ENCODE measurements around the gene CHST8. TPM values are rescaled to one million over a fixed set of nuclear protein-coding genes. Genes with fewer than 3 reads are reported as not detected.

CHST8 gene
- total and polyA plus RNA-seq, 9 donors = 0.48 to 2.5 (median 1.0) TPM; not detected in 1

DNA sequence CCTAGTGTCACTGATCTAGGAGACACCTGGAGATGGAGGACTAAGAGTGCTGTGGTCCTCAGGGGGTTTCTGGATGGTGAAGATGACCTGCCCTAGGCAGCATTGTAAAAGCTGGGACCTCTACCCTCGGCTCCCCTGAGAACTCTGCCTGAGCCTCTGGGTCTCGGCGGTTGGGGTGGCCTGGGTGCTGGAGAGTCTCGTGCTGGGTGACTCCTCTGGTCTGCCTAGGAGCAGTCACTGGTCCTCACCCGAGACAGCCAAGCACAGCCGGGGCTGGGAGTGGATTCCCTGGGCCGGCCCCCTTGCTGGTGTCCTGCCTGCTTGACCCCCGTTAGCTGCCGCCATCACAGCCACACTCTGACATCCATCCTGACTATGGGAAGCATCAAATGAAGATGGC is 181.6 kb downstream of the CHST8 start:
- Histone ChIP-seq H3K27me3 (no peaks in the 10 kb centered on the region), H3K36me3 (no peaks in the 10 kb centered on the region), H3K4me3 (no peak overlapping the region), H3K9me3 (no peaks in the 10 kb centered on the region), H3K27ac (no peak overlapping the region), H3K4me1 (ENCODE audit: insufficient read depth) (peaks cover 11% of the 10 kb centered on the region)
- TF ChIP-seq EP300 (IDR thresholded peaks at IDR 0.05) = no peak
- no peak for TF ChIP-seq POLR2A (IDR thresholded peaks at IDR 0.05)
- no peak for TF ChIP-seq CTCF (IDR thresholded peaks at IDR 0.05)
- DNase-seq = no peak
- intact Hi-C loops (cut with DNase I) = no loop called here
- WGBS, 3 donors = 81 to 90% (median 84%) methylated on average over 9 of the region's 9 CpGs

DNA sequence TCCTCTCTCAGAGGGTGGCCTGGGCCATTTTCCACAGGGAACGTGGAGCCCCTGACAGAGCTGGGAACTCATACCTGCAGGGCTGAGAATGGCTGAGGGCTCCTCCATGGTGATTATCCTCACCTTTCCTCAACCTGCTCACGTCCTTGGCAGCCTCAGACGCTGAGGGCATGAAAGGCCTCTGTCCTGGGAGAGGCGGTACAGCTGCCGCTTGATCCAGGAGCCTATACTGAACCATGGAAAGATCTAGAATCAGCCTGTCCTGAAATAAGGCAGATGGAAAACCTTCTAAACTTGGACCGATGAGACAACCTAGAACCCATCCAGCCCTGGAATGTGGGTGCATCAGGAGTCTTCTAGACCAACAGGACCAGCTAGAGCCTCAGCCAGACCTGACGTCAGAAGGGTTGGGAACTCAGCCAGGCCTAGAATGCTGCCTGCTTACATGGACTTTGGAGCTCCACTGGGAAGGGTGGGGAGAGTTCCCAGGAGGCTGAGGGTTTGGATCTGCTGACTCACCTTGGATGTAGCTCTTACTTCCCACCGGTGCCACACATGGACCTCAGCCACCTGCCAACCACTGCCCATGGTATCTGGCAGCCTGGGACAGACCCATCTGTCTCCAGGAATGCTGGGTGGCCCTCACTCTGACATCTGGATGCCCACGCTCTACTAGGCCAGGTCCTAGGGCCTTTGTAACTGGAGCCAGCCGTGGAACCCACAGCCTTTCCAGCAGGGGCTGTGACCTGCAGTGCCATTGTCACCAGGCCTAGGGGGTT is 182.5 kb downstream of the CHST8 start:
- peak; percentile 75 to 84 (median 81) for DNase-seq
- Histone ChIP-seq H3K4me1 (ENCODE audit: insufficient read depth) (peaks cover 11% of the 10 kb centered on the region), H3K4me3 (no peak overlapping the region), H3K27ac (peak overlapping the region in 1 of 2 donors; percentile 28), H3K27me3 (no peaks in the 10 kb centered on the region), H3K36me3 (no peaks in the 10 kb centered on the region), H3K9me3 (no peaks in the 10 kb centered on the region)
- TF ChIP-seq EP300 (IDR thresholded peaks at IDR 0.05) (no peak), CTCF (IDR thresholded peaks at IDR 0.05) (no peak), POLR2A (IDR thresholded peaks at IDR 0.05) (no peak)
- WGBS, 3 donors = 59 to 65% (median 61%) methylated on average over 10 of the region's 10 CpGs
- intact Hi-C loops (cut with DNase I) = no loop called here

- H3K27me3 ChIP-seq = no peaks in the 10 kb centered on the region
- peaks cover 5% of the 10 kb centered on the region for H3K4me1 ChIP-seq (ENCODE audit: insufficient read depth)
- WGBS, 3 donors = 65 to 81% (median 74%) methylated on average over 3 of the region's 3 CpGs
- intact Hi-C loops (cut with DNase I) = no loop called here
- no peak overlapping the region for H3K27ac ChIP-seq
- no peak overlapping the region for H3K4me3 ChIP-seq
- no peaks in the 10 kb centered on the region for H3K9me3 ChIP-seq
- no peaks in the 10 kb centered on the region for H3K36me3 ChIP-seq
- no peak for DNase-seq
- TF ChIP-seq CTCF (IDR thresholded peaks at IDR 0.05) (no peak), EP300 (IDR thresholded peaks at IDR 0.05) (no peak), POLR2A (IDR thresholded peaks at IDR 0.05) (no peak)
Observed at GRCh38 chr19:33805313-33805712, 183.6 kb downstream of the CHST8 start.

DNA sequence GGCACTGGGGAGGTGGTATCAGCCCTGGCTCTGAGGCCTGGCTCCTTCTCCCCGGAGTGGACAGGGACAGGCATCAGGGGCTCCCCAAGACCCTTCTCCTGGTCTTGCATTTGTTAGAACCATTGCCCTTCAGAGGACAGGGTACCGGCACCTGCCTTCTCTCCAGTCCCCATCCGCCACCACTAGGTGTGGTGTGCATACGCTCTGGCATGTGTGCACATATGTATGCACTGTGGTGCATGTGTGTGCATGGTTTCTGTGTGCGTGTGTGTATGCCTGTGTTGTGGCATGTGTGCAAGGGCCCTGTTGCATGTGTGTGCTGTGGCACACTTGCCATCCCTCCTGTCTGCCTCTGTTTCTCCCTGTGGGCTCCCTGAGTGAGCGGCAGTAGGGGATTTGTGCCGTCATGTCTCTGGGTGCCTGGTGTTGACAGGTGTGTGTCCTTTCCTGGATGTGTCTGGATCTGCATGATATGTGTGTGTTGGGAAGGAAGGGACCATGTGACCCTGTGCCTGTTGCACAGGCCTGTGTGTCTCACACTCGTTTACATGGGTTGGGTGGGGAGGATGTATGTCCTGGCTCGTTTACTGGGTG is 184.2 kb downstream of the CHST8 start:
- H3K4me1 ChIP-seq (ENCODE audit: insufficient read depth) = peaks cover 5% of the 10 kb centered on the region
- H3K27ac ChIP-seq = no peak overlapping the region
- intact Hi-C loops (cut with DNase I) = no loop called here
- TF ChIP-seq CTCF (IDR thresholded peaks at IDR 0.05) = no peak
- TF ChIP-seq EP300 (IDR thresholded peaks at IDR 0.05) = no peak
- no peak for TF ChIP-seq POLR2A (IDR thresholded peaks at IDR 0.05)
- H3K9me3 ChIP-seq = no peaks in the 10 kb centered on the region
- WGBS, 3 donors = 83 to 86% (median 86%) methylated on average over 9 of the region's 9 CpGs
- no peaks in the 10 kb centered on the region for H3K36me3 ChIP-seq
- no peak overlapping the region for H3K4me3 ChIP-seq
- DNase-seq = no peak
- H3K27me3 ChIP-seq = no peaks in the 10 kb centered on the region
